Adrenal gland (tissue), 5 donors: ENCODE data around the gene EZH2.

Experiments used
- CTCF ChIP-seq, 6 experiments: fragments of 450-650 bp in 4 of 6; fragments of 200-600 bp in 2 of 6; sonication (generic) in 1 of 6; IDR thresholded peaks; 1 replicate in 5 of 6; 2 replicates in 1 of 6; pipeline versions ENCODE4 v1.5.1 to v1.8.0; 2016 to 2021; ENCODE audit warnings: antibody characterized with exemption in 6 of 6, mild to moderate bottlenecking in 2 of 6, moderate library complexity in 1 of 6
- POLR2A ChIP-seq, 2 donors: fragments of 450-650 bp; IDR thresholded peaks; one replicate each; pipeline ENCODE4 v1.6.1; 2017; ENCODE audit warnings: antibody characterized with exemption in 2 of 2, mild to moderate bottlenecking in 2 of 2, moderate library complexity in 1 of 2
- donor health status: DM: no; HTN: no; CAD: no.

DNA sequence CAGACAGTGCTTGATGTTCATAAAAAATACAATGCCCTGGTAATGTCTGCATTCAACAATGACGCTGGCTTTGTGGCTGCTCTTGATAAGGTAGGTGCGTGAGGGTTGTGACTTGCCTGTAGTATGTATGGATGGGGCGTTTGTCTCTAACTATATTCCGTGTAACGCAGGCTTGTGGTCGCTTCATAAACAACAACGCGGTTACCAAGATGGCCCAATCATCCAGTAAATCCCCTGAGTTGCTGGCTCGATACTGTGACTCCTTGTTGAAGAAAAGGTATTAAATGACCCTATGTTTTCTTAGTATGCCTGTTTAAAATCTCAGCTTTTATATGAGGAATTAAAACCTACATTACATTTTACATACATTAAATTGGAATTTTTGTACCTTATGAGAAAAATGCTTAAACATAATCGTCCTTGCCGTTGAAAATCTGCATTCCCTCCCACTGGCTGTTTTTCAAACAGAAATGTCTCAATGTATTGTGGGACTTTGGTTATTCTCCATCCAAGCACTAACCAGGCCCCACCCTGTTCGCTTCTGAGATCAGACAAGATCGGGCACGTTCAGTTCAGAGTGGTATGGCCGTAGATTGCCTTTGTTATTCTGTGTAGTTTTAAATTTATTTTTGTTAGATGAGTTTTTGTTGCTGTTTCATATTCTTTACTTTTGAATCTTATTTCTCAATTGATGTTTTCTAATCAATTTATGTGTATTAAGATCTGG, 100.1 kb downstream of the EZH2 start:
- TF ChIP-seq CTCF (IDR thresholded peaks at IDR 0.05) (no peak), POLR2A (IDR thresholded peaks at IDR 0.05) (no peak)
